Activated B cell treated with CpG ODN at 0.5 μM for 24 hours (primary cell): ENCODE results near the gene CCL5. TPM values are rescaled to one million over a fixed set of nuclear protein-coding genes. Genes with fewer than 3 reads are reported as not detected.

Experiments
- ATAC-seq: fragments of 200-7000 bp; cut with Tn5 transposase; one replicate; pipeline ENCODE4 v1.10.0; 2021; ENCODE audit warnings: low read depth, mild to moderate bottlenecking, moderate library complexity
- CTCF ChIA-PET: fragments of 350-600 bp; sonication (Branson Sonifier 250); formaldehyde crosslinking; loops from one replicate; lab custom pipeline; 2021; ENCODE audit warnings: antibody characterized with exemption; lab: Charles Lee
- POLR2A ChIA-PET: fragments of 350-600 bp; sonication (Branson Sonifier 250); formaldehyde crosslinking; loops from one replicate; lab custom pipeline; 2021; ENCODE audit warnings: antibody characterized with exemption; lab: Charles Lee
- DNase-seq: peaks from one replicate; pipeline ENCODE4 v3.0.0; 2022
- H3K27ac Mint-ChIP-seq: one replicate; pipeline ENCODE4 v1.8.0; 2020; ENCODE audit warnings: mixed read lengths
- H3K27me3 Mint-ChIP-seq: one replicate; pipeline ENCODE4 v1.8.0; 2021; ENCODE audit warnings: mixed read lengths
- H3K36me3 Mint-ChIP-seq: one replicate; pipeline ENCODE4 v1.8.0; 2021; ENCODE audit warnings: low read depth, mixed read lengths
- H3K4me1 Mint-ChIP-seq: one replicate; pipeline ENCODE4 v1.8.0; 2021; ENCODE audit warnings: mixed read lengths
- H3K4me3 Mint-ChIP-seq: one replicate; pipeline ENCODE4 v1.8.0; 2020; ENCODE audit warnings: mild to moderate bottlenecking, mixed read lengths
- H3K9me3 Mint-ChIP-seq: one replicate; pipeline ENCODE4 v1.8.0; 2020; ENCODE audit warnings: mixed read lengths
- intact Hi-C: fragments of 100-400 bp; cut with micrococcal nuclease; formaldehyde crosslinking; loops from one replicate; pipeline ENCODE4 v1.15.1; 2024
- total RNA-seq: library from RNA; stranded (reverse); gene quantifications from 2 replicates; pipeline ENCODE4 v1.2.3, GENCODE V29; 2022
- TF ChIP-seq, protein P1 (sequence below): fragments of 200-600 bp; IDR thresholded peaks from one replicate; pipeline ENCODE4 v1.8.0; 2022; ENCODE audit warnings: antibody characterized with exemption, mild to moderate bottlenecking

The CCL5 gene
- total RNA-seq, 1 donor from 2014 or later: 3.3 TPM

DNA sequence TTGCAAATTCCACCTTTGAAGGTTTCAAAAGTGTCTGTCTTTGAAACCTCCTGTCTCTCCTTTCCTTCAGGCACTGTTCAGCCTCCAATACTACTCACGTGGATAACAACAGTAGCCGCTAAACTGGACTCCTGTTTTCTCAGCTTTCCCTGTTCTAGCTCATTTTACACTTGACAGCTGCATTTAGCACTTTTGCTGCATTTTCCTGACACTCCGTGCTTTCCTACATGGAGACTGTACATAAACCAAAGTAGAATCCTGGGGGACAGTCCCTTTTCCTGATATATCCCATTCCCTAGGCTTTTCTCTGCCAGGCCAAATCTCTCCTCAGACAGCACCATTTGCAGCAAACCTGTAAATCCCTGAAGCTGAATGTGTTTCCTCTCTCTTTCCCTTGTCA lies 3.6 kb downstream of the CCL5 start:
- TF ChIP-seq, protein P1, sequence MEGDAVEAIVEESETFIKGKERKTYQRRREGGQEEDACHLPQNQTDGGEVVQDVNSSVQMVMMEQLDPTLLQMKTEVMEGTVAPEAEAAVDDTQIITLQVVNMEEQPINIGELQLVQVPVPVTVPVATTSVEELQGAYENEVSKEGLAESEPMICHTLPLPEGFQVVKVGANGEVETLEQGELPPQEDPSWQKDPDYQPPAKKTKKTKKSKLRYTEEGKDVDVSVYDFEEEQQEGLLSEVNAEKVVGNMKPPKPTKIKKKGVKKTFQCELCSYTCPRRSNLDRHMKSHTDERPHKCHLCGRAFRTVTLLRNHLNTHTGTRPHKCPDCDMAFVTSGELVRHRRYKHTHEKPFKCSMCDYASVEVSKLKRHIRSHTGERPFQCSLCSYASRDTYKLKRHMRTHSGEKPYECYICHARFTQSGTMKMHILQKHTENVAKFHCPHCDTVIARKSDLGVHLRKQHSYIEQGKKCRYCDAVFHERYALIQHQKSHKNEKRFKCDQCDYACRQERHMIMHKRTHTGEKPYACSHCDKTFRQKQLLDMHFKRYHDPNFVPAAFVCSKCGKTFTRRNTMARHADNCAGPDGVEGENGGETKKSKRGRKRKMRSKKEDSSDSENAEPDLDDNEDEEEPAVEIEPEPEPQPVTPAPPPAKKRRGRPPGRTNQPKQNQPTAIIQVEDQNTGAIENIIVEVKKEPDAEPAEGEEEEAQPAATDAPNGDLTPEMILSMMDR: no peak
- peaks cover 36% of the 10 kb centered on the region for H3K4me1 Mint-ChIP-seq
- DNase-seq (no peak), ATAC-seq (no peak)
- H3K4me3 Mint-ChIP-seq: no peak overlapping the region
- H3K27me3 Mint-ChIP-seq: no peaks in the 10 kb centered on the region
- intact Hi-C loops: no loop called here
- H3K9me3 Mint-ChIP-seq: no peaks in the 10 kb centered on the region
- ChIA-PET CTCF (no interaction called here), POLR2A (no interaction called here)
- H3K36me3 Mint-ChIP-seq: no peaks in the 10 kb centered on the region
- H3K27ac Mint-ChIP-seq: no peak overlapping the region

DNA sequence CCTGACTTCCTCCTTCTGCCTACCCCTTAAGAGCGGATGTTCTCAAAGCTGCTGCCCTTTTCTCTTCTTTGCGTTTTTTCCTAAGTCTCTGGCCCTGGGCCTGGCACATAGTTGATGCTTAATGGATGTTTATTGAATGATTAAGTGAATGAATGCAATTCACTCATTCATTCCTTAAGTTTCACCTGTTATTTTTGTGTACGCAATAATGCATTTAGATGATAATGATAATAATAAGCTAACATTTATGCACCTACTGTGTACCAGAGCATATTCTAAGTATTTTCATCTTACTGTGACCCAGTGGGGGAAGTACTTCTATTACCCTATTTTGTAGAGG lies 4.4 kb downstream of the CCL5 start:
- H3K4me1 Mint-ChIP-seq: peaks cover 37% of the 10 kb centered on the region
- POLR2A ChIA-PET: no interaction called here
- intact Hi-C loops: no loop called here
- DNase-seq (no peak), ATAC-seq (no peak)
- TF ChIP-seq, protein P1: no peak
- no peaks in the 10 kb centered on the region for H3K27me3 Mint-ChIP-seq
- peak overlapping the region; percentile 8 for H3K27ac Mint-ChIP-seq
- H3K9me3 Mint-ChIP-seq: no peaks in the 10 kb centered on the region
- CTCF ChIA-PET: no interaction called here
- H3K36me3 Mint-ChIP-seq: no peaks in the 10 kb centered on the region
- no peak overlapping the region for H3K4me3 Mint-ChIP-seq

DNA sequence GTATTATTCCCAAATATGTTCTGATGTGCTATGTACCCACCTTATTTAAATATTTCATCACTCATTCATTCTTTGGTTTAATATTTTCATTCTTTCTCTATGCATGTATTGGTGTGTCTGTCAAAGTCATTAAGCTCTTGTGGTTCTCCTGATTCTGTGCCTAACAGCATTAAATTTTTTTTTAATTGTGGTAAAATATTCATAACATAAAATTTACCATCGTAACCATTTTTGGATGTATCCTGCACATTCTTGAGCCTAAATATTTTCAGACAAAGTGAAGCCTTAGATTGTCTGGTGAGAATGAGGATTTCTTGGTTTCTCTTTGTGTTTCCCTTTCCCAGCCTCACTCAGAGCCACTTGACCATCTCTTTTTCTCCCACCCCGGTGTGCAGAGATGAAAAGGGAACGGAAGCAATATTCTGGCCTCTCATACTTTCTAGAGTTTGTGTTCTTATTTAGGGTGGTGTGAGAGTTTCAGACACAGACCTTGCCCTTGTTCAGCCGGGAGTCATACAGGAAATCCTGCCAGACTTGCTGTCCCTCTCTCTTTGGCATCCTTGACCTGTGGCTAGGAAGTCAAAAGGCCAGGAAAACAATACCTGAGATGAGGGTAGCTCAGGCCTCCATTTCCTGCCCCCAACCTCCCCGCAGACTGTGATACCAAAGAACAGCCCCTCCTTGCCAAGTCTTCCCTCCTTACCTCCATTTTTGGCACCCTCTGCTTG lies 4.9 kb downstream of the CCL5 start:
- peak overlapping the region; percentile 8 for H3K27ac Mint-ChIP-seq
- TF ChIP-seq, protein P1: no peak
- DNase-seq: no peak
- intact Hi-C loops: no loop called here
- no peak overlapping the region for H3K4me3 Mint-ChIP-seq
- no peaks in the 10 kb centered on the region for H3K36me3 Mint-ChIP-seq
- POLR2A ChIA-PET: no interaction called here
- no peak for ATAC-seq
- H3K9me3 Mint-ChIP-seq: no peaks in the 10 kb centered on the region
- no peaks in the 10 kb centered on the region for H3K27me3 Mint-ChIP-seq
- peaks cover 32% of the 10 kb centered on the region for H3K4me1 Mint-ChIP-seq
- CTCF ChIA-PET: no interaction called here

DNA sequence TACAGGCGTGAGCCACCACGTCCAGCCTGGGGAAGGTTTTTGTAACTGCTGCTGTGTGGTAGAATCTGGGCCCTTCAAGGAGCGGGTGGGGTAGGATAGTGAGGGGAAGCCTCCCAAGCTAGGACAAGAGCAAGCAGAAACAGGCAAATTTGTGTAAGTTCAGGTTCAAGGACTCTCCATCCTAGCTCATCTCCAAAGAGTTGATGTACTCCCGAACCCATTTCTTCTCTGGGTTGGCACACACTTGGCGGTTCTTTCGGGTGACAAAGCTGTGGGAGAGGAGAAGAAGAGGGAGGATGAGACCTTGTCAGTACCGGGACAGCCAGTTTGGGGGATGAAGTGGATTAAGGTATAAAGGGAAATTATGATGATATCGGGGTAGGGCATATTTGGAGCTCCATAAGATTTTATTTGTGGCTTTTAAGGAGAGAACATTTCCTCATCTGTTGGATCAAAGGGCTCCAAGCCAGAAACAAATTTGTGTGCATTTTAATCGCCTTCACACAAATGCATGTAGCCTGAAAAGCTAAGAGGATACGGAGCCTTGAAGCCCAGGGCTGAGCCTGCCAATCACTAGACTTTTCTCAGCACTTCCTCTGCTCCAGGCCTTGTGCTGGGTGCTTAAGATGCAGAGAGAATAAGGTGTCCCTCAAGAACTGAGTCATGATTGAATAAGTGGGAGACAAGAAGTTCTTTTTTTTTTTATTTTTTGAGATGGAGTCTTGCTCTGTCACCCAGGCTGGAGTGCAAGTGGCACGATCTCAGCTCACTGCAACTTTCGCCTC lies 7.8 kb downstream of the CCL5 start:
- Mint-ChIP-seq H3K4me1 (peaks cover 16% of the 10 kb centered on the region), H3K36me3 (no peaks in the 10 kb centered on the region), H3K27ac (no peak overlapping the region), H3K4me3 (no peak overlapping the region), H3K27me3 (no peaks in the 10 kb centered on the region), H3K9me3 (no peaks in the 10 kb centered on the region)
- DNase-seq (no peak), ATAC-seq (no peak)
- intact Hi-C loops: no loop called here
- CTCF ChIA-PET: no interaction called here
- POLR2A ChIA-PET: interaction anchor here (0.7 kb wide), 1 partner anchor 23 kb away, joined by 4 read pairs; no protein-coding TSS in a partner anchor
- TF ChIP-seq, protein P1: no peak
